T-helper 22 cell (primary cell): Measurements from ENCODE around the gene DENND1A.
"Not testable (repeated sequence)": the region's sequence is repeated elsewhere in the genome, so short reads cannot be mapped to it uniquely, and the experiment has no call there.

Experiments
- DNase-seq: peaks from one replicate; pipeline ENCODE4 v3.0.0-alpha.2; 2020; ENCODE audit warnings: low read depth

DENND1A gene

DNA sequence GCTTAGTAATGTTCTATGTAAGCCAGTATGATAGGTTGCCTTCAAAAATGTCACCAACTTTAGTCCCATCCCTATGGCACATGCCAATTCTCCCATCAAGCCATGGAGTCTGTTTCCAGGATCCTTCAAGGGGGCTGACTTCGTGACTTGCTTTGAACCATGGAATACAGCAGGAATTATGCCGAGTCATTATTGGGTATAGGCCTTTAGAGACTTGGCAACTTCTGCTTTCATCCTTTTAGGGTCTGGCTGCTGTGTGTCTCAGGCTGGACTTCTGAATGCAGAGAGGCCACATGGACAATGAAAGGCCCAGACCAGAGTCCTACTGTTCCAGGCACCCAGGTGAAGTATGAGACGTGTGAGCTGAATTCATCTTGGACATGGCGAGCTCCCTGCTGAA, 109.8 kb downstream of the DENND1A start:
- no peak for DNase-seq

DNA sequence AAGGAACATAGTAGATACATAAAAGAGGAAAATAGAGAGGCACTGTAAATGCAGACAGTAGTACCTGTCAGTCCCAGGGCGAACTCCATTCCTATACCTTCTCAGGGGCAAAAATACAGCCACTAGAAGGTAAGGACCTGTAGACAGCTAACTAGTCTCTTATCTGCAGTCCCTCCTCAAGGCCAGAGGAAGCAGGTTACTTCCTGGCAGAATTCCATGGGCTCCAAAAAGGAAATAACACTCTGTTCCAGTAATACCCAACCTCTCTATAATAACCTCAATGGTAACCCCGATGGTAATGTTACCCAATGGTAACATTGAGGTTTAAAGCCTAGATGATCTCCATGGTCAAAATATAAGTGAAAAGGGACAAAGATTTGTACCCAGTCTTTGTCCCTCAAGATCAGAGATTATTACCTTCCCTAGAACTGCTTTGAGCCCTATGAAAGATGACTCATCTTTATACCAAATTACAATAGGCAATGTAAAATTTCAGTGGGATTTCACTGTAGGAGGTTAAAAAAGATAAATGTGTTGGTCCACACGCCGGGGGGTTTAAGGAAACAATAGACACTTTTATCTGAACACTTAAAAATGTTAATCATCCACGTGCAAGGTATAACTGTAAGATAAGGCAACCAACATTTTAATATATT, 113.0 kb downstream of the DENND1A start:
- no peak for DNase-seq

DNA sequence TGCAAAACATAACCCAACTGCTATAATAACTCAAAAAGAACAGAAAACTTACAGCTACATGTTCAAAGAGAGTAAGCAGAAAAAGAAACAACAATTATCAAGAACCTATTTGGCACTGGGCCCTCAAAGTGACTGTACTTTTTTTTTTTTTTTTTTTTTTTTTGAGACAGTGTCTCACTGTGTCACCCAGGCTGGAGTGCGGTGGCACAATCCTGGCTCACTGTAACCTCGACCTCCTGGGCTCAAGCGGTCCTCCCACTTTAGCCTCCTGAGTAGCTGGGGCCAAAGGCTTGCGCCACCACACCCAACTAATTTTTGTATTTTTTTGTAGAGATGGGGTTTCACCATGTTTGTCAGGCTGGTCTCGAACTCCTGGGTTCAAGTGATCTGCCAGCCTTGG, 114.1 kb downstream of the DENND1A start:
- DNase-seq: not testable (repeated sequence)

DNA sequence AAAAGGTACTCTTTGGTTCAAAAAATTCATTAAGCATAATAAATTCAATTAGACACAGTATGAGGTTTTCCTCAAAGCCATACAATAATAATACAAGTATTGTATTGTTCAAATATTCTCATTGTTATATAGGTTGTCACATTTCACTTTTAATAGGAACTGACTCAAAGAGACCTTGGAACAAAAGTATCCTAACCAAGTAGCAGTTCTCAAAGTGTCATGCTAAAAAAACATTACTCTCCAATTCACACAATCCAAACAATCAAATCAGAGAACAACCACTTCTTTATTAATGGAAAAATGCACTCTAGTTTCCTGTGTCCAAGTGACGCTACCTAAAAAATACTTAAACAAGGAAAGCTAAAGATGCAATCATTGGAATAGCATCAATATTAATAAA, 115.4 kb downstream of the DENND1A start:
- DNase-seq: no peak

DNA sequence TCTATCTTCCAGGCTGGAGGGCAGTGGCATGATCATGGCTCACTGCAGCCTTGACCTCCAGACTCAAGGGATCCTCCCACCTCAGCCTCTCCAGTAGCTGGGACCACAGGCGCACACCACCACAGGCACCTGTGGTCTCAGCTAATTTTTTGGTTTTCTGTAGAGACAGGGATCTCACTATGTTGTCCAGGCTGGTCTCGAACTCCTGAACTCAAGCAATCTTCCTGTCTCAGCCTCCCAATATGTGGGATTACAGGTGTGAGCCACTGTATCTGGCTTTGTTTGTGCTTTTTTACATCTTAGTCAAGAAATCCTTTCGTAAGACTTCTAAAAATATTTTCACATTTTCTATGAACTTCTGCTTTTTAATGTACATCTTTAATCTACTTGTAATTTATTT, 116.9 kb downstream of the DENND1A start:
- no peak for DNase-seq

DNA sequence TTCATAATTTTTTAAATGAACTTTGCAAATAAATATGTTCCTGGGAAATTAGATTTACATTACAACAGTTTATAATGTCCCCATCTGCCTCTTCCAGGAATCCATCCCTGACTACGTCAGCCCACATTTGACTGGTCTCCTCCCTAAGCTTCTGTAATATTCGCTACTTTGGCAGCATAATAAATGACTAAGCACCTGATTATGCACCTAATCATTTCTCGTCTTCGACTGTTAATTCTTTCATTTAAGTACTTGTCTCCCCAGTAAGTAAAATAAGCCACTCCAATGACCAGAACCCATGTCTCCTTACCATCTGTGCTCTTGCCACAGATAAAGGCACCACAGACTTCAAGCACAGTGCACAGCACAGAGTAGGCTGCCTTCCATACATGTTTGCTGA, 122.7 kb downstream of the DENND1A start:
- DNase-seq: no peak

DNA sequence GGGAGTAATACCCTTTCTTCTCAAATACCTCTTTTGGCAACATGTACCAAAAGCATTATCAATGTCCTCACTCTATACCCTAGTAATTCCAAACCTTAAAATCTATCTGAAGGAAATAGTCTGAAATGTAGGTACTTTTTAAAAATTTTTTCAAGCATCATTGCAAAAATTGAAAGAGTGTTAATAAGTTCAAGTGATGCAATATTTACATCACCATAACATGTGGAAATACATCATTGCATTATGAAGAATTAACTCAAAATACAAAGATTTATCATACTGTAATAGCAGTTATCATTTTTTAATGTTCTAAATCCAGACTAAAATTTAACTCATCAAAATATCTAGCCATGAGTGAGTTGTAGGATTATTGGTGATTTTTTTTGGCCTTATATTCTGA, 123.1 kb downstream of the DENND1A start:
- no peak for DNase-seq

DNA sequence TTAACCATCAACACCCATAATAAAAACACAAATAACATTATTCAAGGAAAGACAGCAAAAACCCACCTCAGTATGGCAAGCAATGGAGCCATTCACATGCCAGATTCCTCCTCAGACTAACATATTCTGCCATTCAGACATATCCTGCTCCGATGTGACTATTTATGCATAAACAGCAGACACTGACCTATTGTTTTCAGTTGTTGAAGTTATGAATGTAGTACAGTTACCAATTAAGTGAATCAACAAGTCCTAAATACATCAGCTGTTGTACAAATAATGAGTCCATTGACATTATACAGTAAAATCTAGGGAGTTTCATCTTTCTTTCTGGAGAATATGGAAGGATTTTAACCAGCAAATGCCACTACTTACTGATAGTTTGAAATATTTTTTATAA, 131.7 kb downstream of the DENND1A start:
- no peak for DNase-seq

DNA sequence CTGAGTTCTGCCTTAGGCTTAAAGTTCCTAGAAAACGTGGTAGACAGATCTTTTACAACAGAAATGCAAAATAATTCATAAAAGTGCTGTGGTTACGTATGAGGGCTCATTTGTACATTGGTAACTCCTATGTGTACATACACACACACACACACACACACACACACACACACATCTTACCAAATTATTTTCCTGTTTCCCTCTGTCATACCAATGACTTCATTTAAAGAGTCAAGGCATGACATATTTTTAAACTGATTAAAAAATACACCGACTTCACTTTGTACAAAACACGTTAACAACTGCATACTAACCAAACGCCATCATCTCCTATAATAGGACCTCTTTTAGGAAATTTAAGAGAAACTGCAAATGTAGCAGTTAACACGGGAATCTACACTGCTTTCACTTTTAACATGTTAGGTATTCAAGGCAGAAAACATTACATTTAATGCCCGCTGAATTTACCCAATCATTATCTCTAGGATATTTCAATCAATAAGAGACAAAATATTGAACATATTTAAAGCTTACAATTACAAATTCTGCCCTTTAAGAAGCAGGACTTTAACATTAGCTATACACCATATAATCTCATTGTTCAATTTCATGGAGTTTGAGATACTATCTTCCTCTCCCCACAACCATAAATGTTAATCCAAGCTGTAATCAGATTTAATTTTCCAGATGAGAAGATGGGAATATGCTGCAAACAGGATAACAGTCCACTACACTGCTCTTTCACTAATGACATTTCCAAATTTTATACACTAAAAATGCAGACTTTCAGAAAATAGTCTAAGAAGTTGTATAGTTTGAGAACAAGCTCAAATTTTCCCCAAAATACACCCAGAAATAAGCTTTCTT, 133.1 kb downstream of the DENND1A start:
- DNase-seq: no peak

DNA sequence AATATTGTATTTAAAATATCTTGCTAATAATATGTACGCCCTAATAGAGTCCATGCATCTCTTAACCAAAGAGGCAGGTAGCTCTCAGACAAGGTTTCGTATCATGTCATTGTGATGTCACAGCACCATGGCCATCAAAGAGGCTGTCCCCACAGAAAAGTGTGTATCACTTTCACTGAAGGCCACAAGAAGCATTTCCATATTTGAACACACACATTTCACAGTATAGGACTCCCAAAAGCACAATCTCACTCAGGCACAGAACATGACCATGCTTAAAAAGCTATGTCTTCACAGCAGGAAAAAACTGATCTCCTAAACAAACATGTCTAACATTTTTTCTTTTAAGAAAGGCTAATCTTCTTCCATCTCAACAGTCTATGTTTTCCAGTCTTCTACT, 133.8 kb downstream of the DENND1A start:
- DNase-seq: no peak

DNA sequence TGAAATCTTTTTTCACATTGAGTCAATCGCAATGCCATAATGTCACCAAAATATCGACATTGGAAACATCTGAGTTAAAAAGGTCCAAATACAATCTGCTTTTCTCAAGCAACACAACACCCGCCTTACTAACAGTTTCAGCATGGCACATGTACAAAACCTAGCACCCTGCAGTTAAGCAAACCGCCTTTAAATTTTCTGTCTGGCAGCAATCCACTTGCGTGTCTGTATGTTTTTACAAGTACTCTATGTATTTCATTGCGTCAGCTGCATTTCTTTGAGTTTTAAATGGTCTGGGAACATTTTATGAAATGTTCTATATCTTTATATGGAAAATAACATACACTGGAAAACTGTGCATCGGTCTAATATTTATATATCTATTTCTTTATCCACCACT, 134.6 kb downstream of the DENND1A start:
- no peak for DNase-seq

DNA sequence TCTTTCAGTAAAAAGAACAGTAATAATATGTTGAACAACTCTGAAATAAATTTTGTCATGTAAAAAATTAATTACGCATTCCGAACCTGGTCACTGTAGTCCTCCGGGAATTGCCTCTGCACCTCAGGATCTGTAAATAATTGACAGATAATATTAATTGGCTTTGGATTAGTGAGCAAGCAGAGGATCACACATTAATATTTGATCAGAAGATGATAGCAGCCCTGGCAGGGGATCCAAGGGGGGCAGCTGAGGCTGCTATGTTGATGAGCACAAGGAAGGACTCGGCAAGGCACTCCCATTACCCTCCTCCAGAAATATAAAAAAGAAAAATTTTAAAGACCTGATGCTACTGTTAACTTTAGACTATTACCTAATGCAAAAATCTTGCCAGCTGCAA, 137.4 kb downstream of the DENND1A start:
- DNase-seq: no peak

DNA sequence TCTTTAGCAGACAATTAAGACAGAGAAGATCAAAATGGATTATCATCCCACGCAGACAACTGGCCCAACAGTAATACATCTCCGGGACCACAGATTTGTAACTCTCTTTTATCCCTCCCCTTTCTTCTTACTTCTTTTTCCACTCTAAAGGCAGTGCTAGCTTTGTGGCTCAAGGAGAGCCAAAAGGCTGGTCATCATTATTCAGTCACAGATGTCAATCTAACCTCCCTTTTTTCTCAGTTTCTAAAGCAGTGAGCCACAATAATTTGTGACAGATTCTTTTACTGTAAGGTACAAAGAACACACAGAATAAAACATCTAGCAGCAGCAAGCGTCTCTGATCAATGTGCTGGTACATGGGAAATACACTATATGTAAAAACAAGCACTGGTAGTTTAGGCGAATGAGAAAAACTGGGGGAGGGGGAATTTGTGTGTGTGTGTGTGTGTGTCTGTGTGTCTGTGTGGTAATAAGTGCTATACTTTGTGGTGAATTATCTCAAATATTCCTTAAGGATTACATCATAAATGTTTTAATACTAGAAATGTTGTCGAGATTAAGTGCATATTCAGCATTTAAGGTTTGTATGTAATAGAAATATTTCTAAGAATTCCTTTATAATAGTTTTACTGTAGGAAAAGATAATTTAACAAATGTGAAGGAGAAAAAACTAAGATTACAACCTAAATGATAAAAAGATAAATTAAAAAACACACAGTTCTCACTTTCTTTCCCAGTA, 140.2 kb downstream of the DENND1A start:
- DNase-seq: no peak

DNA sequence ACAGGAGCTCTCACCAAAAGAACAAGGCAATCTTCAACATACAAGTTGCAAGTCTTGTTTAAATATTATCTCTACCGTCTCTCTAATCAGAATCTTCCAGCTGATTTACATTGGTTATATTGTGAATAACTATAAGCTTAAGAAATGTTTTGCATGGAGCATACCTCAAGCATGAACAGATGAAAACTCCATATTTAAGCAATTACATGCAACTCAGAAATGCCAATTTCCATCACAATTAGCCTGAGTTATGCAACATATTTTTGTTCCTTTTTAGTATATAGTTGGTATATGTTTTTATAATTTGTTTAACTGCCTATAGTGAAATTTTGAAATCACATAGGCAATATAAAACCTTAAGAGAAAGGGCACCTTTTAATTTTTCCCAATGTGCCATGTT, 142.5 kb downstream of the DENND1A start:
- DNase-seq: no peak

DNA sequence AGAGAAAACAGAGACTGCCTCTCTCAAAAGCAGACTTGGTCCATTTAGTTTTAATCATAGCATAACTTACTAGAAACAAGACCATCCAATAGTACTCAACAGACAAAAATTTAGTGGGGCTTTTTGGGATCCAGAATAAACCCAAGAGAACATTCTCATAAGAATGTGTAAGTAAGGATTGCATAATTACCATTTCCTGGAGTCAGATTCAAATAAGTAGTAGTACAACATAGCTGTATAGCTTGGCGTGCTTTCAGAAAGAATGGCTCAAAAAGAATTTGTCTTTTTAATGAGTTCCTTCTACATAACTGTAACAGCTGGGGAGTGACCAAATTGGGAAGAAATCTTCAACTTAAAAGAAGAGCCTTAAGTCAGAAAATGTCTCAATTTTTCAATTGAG, 145.4 kb downstream of the DENND1A start:
- DNase-seq: no peak

DNA sequence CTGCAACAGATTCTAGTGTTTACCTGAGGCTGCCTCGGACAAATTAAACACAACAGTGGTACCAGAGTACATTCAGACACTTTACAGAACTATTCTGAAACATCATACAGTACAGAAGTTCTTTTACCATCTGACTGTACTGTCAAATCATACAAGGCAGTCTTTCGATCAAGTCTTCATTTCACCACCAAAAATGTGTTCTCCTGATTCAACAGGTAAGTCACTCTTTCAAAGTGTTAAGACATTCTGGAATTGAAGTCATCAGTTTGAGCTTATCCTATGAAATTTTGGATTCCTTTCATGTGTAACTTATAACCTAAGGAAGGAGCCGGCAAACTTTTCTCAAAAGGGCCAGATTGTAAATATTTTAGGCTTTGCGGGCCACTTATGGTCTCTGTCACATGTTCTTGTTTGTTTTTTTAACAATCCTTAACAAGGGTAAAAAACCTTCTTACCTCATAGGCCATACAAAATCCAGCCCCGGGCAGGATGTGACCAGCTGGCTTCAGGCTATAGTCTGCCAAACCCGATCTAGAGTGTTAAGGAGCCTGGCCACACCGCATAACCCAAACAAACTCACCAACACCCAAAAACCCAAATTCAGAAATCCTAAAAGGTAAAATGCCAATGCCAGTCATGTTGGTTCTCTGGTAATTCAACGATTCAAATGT, 151.6 kb downstream of the DENND1A start:
- no peak for DNase-seq

DNA sequence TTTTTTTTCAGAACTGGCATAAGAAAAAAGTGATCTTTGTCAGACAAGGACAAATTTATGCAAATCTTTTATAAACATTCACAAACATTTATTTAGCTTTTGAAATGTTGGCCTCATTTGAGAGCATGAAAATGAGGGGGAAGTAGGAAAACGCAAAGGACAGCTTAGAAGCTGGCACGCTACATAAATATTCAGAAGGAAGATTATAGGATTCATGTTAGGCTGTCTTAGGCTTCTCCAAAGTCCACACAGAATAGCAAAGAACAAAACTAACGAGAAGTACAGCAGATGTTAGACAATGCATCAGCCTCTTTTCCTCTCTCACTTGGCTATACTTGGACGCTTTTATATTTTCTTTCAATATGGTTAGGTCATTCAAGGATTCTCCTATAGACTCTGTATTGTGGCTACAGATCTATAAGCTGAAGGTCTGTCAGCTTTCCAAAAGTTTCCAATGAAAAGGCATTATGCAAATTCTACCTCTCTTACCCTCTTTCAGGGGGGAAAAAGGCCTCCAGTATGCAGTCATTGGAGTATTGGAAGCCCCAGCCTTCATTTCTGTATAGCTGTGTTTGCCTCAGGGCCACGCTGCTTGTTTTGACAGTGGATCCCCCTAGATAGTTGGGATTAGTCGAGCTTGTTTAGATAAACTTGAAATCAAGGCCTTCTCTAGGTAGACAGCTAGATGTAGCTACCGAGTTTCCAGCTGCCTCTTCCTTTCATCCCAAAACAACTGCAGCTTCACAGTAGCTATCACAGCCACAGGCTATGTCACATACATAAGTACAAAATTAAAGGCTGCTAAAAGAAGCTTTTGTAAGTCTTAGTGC, 153.0 kb downstream of the DENND1A start:
- DNase-seq: no peak

DNA sequence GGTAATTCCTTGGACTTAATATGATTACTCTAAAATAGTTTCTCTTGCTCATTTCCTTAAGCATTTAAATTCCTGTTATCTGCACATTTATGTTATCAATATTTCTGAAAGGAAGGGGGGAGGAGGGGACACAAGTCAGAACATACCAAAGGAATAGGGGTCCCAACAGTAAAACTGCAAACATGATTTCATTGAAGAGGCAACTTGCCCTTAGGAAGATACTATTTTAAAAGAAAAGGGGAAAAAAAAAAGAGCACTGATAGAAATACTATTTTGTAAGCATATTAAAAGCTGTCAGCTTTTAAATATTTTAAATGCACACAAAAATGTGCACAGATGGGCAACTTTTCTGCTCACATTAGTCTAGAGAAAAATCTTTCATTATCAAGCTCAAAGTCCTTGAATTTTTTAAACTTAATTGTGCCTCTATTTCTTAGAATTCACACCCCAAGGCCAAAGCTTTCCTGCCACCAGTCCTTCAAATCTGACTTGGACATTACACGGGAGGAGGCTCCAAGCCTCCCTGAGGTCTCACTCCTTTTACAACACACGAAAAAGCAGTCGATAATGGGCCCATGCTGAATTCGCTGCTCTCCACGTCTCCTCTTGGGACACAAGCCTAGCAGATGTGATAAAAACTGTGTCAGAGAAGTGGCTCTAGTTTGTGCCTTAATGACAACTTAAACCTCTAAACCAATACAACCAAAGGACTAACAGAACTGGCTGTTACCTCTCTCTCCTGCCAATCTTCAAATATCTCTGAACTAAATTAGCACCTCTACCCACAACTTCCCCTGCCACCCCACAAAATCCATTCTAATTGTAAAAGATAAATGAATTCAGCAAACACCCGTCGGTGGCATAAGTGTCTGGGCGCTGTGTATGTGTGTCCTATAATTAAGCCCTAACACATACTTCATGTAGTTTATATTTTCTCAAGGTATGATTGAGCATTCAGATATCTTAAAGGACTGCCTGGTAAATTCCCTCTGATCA, 154.3 kb downstream of the DENND1A start:
- DNase-seq: no peak

DNA sequence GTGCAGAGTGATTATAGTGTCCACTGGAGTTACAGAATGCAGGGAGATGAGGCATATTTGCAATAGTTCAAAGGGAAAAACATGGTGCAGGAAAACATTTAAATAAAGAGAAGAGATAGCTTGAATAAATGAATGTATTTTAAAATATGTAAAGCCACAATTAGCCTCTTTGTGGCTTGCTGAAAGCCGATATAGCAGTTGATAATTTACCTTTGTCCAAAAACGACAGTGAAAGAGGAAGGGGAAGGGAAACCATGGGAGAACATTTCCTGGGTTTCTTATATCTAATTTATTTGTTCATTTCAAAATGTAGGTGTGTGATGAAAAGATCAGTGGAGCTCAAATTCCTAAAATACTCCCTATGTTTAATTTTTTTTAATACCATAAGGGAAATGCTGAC, 156.1 kb downstream of the DENND1A start:
- no peak for DNase-seq

DNA sequence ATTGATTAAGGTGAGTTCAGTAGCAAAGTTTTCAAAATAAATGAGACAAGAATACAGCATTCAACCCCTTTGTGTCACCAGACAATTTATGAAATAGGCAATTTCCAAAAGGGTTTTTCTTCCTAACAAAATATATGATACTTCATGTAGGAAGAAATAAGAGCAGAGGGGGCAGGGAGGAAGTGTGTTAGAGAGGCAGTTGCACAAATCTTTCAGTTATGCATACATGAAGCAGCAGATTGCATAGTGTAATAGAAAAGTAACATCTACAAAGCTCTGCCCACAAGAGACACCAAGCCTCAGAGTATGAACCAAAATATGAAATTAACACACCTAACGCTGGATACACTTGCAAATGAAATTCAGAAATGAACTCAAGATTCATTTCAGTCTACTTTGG, 157.0 kb downstream of the DENND1A start:
- DNase-seq: no peak
